Neuron (in vitro differentiated cells): ENCODE measurements around the gene MIS18A.
"Not testable (repeated sequence)": the region's sequence is repeated elsewhere in the genome, so short reads cannot be mapped to it uniquely, and the experiment has no call there.

Source experiments
- H2AFZ ChIP-seq: one replicate; pipeline ENCODE4 v1.6.1; 2013; ENCODE audit warnings: low read depth, mild to moderate bottlenecking, inconsistent platforms, low read length, moderate library complexity
- H3K27me3 ChIP-seq: one replicate; pipeline ENCODE4 v1.6.1; 2013; ENCODE audit warnings: low read length; ENCODE audit not compliant: insufficient read depth
- H3K36me3 ChIP-seq: one replicate; pipeline ENCODE4 v1.6.1; 2013; ENCODE audit warnings: low read length; ENCODE audit not compliant: insufficient read depth
- H3K4me1 ChIP-seq: one replicate; pipeline ENCODE4 v1.6.1; 2013; ENCODE audit warnings: low read length; ENCODE audit not compliant: insufficient read depth
- H3K4me3 ChIP-seq: 2 replicates; pipeline ENCODE4 v1.5.1; 2013; ENCODE audit warnings: mild to moderate bottlenecking, low read length, moderate library complexity
- H3K9me3 ChIP-seq: one replicate; pipeline ENCODE4 v1.6.1; 2013; ENCODE audit warnings: low read length

Gene MIS18A

DNA sequence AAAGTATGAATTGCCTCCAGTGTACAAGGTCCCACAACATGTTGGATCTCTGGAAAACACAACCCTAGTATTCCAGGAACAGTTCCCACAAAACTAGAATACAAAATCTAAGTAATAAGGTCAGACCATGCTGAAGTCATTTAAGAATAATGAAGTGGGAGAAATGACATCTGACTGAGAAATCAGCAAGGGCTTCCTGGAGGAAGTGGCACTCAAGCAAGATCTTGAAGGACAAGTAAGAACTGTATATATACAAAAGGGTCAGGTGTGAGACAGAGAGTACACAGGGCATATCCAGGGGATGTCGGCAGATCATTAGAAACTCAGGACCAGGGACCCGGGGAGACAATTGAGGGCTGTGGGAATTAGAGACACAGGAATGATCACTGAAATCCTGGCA is 18.7 kb downstream of the MIS18A start:
- no peak overlapping the region for H2AFZ ChIP-seq
- H3K36me3 ChIP-seq, result no peaks in the 10 kb centered on the region
- peaks cover 21% of the 10 kb centered on the region for H3K4me1 ChIP-seq
- H3K4me3 ChIP-seq, result no peak overlapping the region
- no peaks in the 10 kb centered on the region for H3K27me3 ChIP-seq
- no peaks in the 10 kb centered on the region for H3K9me3 ChIP-seq

DNA sequence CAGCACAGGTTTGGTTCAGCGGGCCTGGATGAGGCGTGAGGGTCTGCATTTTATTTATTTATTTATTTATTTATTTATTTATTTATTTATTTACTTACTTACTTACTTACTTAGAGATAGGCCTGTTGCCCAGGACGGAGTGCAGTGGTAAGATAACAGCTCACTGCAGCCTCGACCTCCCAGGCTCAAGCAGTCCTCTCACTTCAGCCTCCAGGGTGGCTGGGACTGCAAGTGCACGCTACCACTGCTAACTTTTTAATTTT is 20.1 kb downstream of the MIS18A start:
- H3K4me1 ChIP-seq, result peaks cover 21% of the 10 kb centered on the region
- H3K27me3 ChIP-seq, H3K4me3 ChIP-seq, H3K36me3 ChIP-seq, H3K9me3 ChIP-seq, H2AFZ ChIP-seq: not testable (repeated sequence)

DNA sequence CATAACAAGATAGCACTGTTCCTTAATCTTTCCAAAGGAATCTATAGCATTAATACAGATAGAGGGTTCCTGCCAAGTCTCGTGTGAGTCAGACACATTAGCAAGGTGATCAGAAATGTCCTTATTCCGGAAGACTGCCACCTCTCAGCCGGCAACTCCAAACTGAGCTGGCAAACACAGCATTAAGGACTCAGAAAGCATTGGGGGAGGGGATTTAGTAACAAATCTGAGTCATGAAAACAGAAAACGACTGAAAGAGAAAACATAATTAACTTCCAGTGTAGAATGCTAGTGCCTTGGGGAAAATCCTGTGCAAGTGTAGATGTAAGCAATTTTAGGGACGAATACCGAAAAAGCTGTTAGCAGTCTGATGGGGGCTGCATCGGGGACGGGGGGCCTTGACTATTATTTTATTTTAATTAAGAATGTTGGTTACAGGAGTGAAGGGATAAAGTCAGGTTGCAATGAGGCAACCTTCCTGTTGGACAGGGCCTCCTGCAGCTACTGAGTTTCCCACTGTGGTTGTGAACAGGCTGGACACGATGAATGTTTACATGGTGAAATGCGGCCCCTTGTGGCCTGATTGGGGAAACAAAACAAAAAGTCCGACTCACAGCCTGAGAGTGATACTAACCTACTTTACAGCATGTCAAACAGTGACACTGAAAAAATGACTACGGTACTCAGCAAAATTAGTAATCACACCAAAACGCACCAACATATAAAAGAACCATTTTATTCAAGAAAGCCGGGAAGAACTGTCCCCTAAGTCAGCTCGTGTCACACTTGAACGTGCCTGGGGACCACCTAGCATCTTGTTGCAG is 20.7 kb downstream of the MIS18A start:
- Histone ChIP-seq H3K36me3 (no peaks in the 10 kb centered on the region), H2AFZ (no peak overlapping the region), H3K27me3 (no peaks in the 10 kb centered on the region), H3K9me3 (no peaks in the 10 kb centered on the region), H3K4me3 (no peak overlapping the region), H3K4me1 (peaks cover 21% of the 10 kb centered on the region)

DNA sequence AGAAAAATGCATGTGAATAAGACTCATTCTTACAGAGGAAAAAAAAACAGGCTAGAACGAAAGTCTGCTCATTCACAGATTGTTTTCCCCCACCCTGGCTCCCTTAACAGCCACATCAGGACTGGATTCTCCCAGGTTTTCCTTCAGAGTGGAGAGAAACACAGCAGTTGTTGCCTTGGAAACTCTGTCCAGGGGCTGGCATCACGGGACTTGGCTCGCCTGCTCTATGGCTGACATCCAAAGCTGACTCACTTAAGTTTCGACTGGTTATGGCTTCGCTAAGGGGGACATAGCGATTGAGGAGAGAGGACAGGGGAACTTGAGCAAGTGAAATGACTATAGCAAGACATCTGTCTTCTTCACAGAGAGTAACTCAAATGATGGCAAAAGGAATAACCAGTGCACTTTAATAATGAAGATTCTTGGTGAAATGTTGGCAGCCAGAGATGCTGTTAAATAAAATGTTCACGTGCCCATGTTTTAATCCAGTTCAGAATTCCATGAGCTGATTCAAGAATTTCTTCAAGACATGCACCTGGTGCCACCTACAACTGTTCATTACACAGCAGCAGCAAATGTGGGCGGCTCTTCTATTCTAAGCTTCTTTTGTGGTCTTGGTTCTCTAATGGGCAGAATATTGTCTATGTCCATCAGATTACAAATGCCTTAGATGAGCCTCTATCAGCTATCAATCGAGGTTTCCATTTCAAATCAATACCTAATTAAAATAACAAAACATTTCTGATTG is 21.8 kb downstream of the MIS18A start:
- H3K4me1 ChIP-seq, result peaks cover 21% of the 10 kb centered on the region
- H3K4me3 ChIP-seq, result no peak overlapping the region
- peak overlapping the region; percentile 33 for H2AFZ ChIP-seq
- no peaks in the 10 kb centered on the region for H3K27me3 ChIP-seq
- H3K9me3 ChIP-seq, result no peaks in the 10 kb centered on the region
- no peaks in the 10 kb centered on the region for H3K36me3 ChIP-seq

DNA sequence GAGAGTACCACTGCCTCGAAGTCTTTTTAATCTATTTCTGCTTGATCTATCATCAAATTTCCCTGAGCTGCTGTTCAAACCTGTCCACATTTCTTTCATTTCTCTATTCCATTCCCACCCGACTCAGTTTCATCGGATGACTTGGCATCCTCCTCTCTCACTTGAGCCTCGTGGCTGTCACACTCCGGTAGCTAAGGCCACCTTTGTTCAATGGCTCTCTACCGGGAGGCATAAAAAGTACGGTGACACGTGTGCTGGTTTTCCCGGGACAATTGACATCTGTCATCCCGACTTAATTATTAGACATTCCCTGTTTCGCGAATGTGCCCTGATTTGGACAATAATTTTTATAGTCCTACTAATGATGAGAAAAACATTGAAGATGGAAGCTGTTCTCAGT is 22.6 kb downstream of the MIS18A start:
- H3K4me3 ChIP-seq, result no peak overlapping the region
- peak overlapping the region; percentile 33 for H2AFZ ChIP-seq
- H3K27me3 ChIP-seq, result no peaks in the 10 kb centered on the region
- H3K36me3 ChIP-seq, result no peaks in the 10 kb centered on the region
- peaks cover 21% of the 10 kb centered on the region for H3K4me1 ChIP-seq
- H3K9me3 ChIP-seq, result no peaks in the 10 kb centered on the region

DNA sequence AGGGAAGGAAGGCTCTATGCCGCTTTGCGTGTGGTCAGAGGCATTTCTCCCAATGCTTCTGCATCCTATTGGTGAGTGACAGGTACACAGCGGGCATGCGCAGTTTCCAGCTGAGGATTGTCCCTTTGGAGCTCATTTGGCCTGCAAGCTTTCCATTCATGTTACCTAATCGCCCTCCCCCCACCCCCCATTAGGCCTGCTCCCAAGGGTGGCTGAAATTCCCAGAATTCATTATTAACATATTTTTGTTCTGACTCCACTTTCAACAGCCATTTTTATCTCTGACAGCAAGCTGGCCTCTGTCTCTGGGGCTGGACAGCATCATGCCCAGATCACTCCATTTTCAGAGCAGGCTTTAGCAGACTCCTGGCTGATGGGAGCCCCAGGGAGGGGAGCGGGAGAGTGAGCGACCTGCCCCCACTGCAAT is 25.6 kb downstream of the MIS18A start:
- H3K9me3 ChIP-seq, result no peaks in the 10 kb centered on the region
- H3K4me1 ChIP-seq, result peaks cover 31% of the 10 kb centered on the region
- H3K27me3 ChIP-seq, result no peaks in the 10 kb centered on the region
- no peak overlapping the region for H3K4me3 ChIP-seq
- H3K36me3 ChIP-seq, result no peaks in the 10 kb centered on the region
- no peak overlapping the region for H2AFZ ChIP-seq

DNA sequence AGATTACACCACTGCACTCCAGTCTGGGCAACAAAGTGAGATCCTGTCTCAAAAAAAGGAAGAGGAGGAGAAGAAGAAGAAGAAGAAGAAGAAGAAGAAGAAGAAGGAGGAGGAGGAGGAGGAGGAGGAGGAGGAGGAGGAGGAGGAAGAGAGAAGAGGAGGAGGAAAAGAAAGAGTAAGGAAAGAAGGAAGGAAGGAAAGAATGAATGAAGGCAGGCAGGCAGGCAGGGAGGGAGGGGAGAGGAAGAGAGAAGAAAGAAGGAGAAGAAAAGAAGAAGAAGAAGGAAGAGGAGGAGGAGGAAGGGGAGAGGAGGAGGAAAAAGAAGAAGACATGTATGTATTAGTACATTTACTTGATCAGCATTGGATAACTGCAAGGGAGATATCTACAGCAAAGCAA is 26.7 kb downstream of the MIS18A start:
- Histone ChIP-seq H3K4me3 (no peak overlapping the region), H3K4me1 (peaks cover 21% of the 10 kb centered on the region), H3K27me3 (no peaks in the 10 kb centered on the region), H3K9me3 (no peaks in the 10 kb centered on the region), H2AFZ (no peak overlapping the region), H3K36me3 (no peaks in the 10 kb centered on the region)

DNA sequence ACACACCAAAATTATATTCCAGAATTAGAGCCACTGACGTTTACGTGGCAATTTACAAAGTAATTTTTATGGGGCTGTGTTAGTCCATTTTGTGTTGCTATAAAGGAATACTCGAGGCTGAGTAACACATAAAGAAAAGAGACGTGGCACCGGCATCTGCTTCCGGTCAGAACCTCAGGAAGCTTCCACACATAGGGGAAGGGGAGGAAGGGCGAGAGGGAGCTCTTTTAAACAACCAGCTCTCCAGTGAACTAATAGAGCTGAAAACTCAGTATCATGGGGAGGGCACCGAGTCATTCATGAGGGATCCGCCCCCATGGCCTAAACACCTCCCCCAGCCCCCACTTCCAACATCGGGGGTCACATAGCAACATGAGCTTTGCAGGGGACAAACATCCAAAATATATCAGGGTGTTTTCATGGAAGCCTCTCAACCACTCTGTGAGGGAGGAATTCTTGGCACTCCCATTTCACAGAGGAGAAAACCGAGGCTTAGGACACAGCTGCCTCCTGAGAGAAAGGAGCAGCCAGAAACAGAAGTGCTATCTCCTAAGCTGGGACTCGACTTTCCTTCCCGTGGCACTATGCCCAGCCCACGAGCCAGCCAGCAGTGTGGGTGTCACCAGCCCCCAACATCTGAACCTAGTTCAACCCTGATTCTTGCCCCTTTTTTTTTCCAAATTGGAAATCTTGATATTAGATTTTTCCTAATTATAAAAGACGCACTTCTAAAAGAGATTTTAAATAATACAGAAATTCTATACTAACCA is 29.2 kb downstream of the MIS18A start:
- no peaks in the 10 kb centered on the region for H3K36me3 ChIP-seq

DNA sequence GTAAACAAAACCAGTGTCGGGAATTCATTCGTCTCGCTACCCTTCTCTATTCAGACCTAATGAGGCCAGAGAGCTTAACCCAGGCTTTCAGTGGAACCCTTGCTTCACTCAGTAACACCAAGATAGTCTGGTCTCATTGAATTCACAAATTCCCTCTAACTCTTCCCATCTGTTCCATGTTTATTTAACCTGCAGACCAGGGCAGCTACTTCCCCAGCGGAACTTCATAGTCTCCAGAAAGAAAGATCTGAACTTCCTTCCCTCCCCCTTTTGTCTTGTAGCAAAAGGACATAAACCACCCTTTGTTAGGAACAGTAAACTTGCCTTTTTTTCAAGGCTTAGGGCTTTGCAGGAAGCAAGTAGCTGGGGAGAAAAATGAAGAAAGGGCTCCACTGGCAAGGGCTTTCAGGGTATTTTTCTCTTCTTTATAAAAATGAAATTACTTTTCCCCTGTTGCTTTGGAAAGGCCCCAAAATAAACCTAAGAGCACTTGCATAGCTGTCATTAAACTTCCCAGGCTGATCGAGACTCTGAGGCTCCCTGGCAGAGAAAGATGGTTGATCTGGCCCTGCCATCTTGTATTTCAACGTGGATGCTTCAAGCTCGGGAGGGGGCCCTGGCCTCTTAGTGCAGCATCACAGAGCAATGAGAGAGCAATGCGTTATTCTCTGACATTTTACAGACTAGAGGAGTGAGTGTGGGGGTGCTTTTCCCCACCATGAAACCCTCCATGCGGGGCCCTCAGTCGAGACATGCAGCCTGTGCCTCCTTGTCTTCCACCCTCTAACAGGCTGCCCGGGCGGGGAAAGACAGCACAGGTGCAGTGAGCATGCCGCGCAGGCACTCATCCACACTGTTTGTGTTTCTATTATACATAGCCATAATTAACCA is 30.0 kb downstream of the MIS18A start:
- peak overlapping the region; percentile 11 for H2AFZ ChIP-seq
- no peak overlapping the region for H3K4me3 ChIP-seq
- peaks cover 2% of the 10 kb centered on the region for H3K9me3 ChIP-seq
- H3K36me3 ChIP-seq, result no peaks in the 10 kb centered on the region
- peaks cover 9% of the 10 kb centered on the region for H3K4me1 ChIP-seq
- no peaks in the 10 kb centered on the region for H3K27me3 ChIP-seq

More for the DNA sequence above, 29.2 kb downstream of the MIS18A start:
- H3K4me1 ChIP-seq, result peaks cover 9% of the 10 kb centered on the region
- no peaks in the 10 kb centered on the region for H3K27me3 ChIP-seq
- H3K4me3 ChIP-seq, result no peak overlapping the region
- H3K9me3 ChIP-seq, result peaks cover 2% of the 10 kb centered on the region
- H2AFZ ChIP-seq, result no peak overlapping the region

DNA sequence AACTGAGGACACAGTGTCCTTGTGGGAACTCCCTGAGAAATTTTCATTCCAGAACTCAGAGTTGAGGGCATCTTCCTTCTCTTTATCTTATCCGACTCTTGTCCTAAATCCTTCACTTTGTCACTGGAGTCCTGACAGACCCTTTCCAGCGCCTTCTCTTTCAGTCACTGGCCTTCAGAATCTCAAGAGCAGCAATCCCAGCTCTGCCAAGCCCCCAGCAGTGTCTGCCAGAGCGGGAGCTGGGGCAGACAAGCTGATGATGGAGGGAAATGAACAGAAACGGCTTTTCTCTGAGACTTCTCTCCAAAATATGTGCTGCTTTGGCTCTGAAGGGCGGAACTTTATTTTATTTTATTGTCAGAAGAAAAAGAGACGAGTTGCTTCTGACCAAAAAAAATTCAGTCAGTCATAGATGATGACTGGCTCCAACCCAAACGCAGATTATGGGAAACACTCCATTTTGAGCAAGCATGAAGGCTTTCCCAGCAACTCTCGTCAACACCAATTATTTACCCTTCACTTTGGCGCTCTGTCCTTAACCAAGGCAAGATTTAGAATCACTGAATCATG is 32.2 kb downstream of the MIS18A start:
- Histone ChIP-seq H3K4me1 (peaks cover 9% of the 10 kb centered on the region), H3K27me3 (no peaks in the 10 kb centered on the region), H3K9me3 (peaks cover 2% of the 10 kb centered on the region), H3K36me3 (no peaks in the 10 kb centered on the region), H3K4me3 (no peak overlapping the region), H2AFZ (no peak overlapping the region)

DNA sequence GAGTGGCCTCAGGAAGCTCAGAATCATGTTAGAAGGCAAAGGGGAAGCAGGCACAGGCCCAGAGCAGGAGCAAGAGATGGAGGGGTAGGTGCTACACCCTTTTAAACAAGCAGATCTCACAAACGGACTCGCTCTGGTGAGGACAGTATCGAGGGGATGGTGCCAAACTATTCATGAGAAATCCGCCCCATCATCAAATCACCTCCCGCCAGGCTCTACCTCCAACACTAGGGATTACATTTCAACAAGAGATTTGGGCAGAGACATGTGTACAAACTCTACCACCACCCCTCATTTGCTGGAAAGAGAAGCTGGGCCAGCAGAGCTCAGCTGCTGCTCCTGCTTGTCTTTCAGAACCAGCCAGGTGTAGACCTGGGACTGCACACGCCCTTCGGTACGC is 32.9 kb downstream of the MIS18A start:
- Histone ChIP-seq H2AFZ (no peak overlapping the region), H3K27me3 (no peaks in the 10 kb centered on the region)

DNA sequence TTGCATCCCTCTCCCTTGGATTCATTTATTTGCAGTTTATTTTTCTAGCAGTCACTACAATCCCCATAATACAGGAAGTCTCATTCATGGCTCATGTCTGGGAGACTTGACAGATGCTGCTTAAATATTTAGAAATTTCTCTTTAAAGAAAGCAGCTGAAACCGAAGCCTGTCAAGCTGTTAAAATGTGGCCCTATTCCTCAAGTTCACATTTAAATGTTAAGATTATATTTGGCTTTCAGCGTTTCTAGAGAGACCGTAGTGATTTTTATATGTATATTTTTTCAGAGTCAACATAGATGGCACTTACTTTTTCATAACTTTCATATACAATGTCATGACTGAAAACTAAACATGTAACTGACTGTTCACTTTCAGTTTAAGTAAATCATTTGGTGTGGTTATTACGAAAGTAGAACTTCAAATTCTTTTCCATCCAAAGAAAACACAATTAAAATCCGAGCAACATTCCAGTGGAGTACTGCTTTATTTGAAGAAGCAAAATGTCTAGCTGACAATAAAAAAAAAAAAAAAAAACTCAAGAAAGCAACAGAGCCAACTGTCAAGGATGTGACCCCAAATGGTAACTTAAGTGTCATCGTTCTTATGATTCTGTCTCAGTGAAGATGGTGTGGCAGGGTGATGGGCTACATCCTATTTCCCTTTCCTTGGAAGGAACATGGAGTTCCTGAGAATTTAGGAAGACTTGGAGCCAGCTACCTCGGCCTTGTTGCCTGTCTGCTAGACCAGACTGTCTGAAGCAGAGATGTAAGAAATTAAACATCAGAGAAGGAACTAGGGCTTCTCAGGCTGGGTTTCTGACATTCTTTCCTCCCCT is 37.8 kb downstream of the MIS18A start:
- no peak overlapping the region for H2AFZ ChIP-seq
- H3K36me3 ChIP-seq, result no peaks in the 10 kb centered on the region
- H3K4me3 ChIP-seq, result no peak overlapping the region

More for the DNA sequence above, 32.9 kb downstream of the MIS18A start:
- peaks cover 2% of the 10 kb centered on the region for H3K9me3 ChIP-seq
- H3K36me3 ChIP-seq, result no peaks in the 10 kb centered on the region
- peaks cover 9% of the 10 kb centered on the region for H3K4me1 ChIP-seq
- H3K4me3 ChIP-seq, result no peak overlapping the region

More for the DNA sequence above, 37.8 kb downstream of the MIS18A start:
- Histone ChIP-seq H3K9me3 (peaks cover 5% of the 10 kb centered on the region), H3K27me3 (no peaks in the 10 kb centered on the region), H3K4me1 (peaks cover 13% of the 10 kb centered on the region)
